ENCODE measurements around the gene CTNNA3.
A peak's percentile ranks its signal among the peaks of the same experiment; 100 is the strongest.

Gene CTNNA3

DNA sequence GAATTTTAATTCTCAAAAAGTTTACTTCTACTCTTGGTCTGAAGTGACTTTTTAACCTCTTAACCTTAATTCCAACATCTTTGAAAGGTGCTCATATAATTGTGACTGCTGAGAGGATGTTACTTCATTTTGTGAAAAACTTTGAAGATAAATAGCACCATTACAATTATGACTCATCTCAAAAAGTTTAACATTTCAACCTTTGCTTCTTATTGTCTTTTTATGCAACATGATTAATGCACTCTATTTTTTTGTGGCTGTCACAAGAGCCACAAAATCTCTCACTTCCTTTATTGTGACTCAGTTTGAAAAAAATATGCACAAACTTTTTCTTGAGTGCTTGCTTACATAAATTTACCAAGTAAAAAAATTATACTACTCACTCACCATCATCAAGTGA, 387.1 kb downstream of the CTNNA3 start:
- DNase-seq = no peak

DNA sequence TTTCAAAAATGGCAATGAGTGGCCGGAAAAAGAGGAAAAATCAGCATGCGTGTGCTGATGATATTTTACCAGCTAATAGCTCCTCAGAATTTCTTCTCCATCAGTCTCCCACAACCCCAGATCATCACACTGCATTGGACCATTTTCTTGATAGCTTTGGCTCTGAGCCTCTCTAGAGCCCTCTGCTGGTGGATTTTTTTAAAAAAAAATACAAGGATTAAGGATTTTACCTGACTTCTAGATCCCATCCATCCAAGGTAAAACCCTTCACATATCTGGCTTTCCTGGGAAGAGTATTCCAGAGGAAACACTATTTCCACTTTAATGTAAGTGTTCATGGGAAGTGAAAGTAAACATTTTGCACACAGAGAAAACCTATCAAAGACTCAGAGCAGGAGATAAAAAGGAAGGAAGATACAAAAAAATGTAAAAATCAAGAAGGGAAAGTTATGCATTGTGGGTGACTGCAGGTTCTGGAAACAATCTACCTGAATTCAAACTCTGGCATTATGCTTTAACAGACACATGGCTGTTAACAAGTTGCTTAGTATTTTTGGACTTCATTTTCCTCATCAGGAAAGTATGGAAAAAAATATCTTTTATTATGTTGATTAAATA, 389.3 kb downstream of the CTNNA3 start:
- DNase-seq = peak in 1 of 2 experiments; percentile 2

DNA sequence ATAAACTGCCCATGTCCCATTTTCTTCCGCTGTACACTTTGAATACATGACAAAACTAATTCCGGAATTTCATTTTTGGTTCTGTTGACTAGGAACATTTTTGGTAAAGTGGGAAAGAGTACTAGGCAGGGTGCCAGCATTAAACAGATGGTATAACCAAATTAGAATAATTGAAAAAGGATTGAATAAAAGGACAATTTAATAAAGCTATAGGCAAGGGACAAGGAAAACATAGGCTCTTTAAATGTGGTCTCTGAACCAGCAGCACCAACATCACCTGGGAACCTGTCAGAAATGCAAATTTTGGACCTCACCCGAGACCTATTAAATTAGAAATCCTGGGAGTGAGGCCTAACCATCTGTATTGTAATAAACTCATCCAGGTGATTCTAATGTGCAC, 393.3 kb downstream of the CTNNA3 start:
- DNase-seq = no peak

DNA sequence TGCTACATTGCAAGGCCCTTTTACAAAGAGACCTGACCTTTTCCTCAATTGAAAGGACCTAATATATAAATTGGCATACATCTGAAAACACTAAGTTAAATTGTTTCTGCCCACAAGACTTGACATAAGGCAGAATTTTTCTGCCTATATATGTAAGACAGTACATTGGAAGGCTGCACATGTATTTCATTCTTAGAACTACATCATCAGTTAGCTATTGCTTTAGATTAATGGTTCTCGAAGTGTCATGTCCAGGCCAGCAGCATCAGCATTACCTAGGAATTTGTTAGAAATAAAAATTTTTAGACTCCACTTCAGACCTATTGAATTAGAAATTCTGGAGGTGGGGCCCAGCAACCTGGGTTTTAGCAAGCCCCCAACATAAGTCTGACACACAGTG, 396.2 kb downstream of the CTNNA3 start:
- DNase-seq = no peak

DNA sequence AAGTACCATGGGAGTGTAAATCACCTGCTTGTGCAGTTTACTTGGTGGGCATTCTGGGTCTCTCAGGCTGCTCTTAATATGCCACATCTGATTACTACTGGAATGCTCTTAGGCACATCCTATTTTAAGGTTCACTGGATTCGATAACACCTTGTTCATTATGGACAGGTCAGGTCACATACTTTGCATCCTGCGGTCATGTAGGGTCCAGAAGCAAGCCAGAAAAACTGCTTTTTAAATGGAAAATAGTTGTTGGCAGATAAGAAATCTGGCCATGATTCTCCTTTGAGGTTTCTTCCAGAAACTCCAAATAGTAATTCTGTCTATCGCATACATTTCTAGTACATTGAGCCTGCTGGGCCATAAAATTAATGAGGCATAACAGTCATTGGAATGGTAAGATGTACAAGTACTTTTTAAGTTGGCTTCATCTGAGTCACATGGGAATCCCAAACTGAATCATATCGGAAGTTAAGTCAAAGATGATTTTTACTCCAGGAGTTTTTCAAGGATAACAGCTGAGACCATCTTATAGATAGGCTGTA, 398.3 kb downstream of the CTNNA3 start:
- no peak for DNase-seq

DNA sequence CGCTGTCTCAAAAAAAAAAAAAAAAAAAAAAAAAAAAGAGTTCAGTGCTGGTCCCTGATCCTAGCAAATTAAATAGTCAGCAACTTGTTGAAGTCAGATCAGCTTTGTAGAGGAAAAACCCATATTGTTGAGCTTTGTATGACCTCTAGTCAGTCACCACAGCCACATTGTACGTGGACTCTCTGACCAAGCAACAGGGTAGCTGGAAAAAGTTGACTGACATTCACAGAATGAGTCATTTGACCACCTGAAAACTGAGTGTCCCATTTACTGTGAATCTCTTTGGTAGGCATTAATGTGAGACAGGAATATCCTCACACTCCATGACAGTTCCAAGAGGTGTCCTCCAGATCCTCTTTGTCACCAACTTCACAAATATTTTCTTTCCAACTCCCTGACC, 399.1 kb downstream of the CTNNA3 start:
- DNase-seq = no peak

DNA sequence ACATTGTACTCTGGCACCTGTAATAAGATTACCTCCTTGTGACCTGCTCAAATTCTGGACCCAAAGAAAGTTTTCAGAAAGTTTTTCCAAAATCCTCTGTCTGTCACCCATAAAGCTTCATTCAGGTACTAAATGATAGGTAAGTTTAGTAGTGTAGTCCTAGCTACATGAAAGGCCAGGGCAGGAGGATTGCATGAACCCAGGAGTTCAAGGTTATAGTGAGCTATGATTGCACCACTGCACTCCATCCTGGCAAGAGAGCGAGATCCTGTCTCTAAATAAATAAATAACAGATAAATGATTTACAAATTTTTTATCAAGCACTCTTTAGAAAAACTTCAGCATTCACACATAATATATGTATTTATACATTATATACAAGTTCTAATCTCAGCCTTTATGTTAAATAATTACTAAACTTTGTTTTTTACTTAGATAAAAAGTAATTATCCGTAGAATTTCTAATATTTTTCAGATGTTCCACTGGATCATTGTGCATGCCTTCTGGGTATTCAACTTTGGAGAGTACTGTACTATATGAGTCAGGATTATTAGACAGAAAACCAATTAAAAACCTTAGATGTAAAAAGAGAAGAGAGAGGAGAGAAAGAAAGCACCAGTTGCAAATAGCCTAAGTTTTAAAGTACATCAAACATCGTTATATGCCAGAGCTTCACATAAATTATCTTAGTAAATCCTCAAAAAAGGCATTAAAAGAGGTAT, 407.1 kb downstream of the CTNNA3 start:
- no peak for DNase-seq

DNA sequence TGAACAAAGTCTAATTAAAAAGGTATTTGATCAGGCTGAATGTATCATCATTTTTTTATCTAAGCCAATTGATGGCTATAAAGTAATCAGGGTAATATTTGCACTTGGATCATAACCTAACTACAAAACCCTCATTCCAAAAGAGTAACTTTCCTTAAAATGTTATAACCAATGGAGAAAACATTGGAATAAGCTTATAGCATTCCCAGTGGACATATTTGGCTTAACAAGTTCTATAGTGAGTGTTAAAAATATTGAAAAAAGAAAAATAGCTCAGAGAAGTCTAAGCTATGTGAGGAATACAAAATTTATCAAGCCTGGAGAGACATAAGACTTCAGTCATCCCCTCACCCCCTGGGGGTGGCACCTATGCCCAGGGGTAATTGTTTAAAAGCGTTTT, 411.4 kb downstream of the CTNNA3 start:
- no peak for DNase-seq

DNA sequence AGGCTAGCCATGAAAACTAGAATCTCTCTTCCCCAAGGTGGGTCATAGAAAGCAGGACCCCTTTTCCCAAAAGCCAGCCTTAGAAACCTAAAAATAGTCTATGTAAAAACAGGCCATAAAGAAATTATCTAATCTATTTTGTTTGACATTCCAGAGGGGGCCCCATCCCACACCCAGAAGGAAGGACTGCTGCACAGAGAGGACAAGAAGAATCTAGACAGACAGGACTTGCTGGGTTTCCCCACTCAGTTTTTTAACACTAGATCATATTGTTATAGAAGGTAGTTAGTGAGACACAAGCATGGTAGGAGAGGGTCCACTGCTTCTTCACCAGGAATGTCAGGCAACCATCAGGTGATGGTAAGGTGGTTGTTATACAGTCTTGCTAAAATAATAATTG, 413.1 kb downstream of the CTNNA3 start:
- no peak for DNase-seq

DNA sequence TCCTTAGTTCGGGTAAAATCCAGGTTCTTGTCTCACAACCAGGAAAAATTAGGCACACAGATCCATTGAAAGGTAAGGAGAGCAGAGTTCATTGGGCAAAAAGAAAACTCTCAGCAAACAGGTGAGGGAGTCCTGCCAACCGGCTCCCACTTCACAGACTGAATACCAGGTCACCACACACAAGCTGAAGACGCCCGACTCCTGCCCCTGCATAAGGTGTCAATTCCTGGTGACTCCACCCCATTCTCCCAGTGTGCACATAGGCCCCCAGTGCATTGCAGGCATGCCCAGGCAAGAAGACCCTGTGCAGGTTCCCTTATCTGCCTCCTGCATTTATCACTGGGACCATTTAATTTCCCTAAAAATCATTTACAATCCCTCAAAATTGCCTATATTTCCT, 415.6 kb downstream of the CTNNA3 start:
- no peak for DNase-seq

DNA sequence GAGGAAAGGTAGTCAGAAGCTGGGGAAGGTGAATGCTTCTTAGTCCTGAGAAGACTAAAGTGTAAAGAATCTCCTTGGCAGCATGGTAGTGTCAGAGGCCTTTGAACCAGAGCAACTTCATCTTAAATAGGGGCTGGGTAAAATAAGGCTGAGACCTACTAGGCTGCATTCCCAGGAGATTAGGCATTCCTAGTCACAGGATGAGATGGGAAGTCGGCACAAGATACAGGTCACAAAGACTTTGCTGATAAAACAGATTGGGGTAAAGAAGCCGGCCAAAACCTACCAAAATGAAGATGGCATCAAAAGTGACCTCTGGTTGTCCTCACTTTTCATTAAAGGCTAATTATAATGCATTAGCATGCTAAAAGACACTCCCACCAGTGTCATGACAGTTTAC, 418.6 kb downstream of the CTNNA3 start:
- no peak for DNase-seq

DNA sequence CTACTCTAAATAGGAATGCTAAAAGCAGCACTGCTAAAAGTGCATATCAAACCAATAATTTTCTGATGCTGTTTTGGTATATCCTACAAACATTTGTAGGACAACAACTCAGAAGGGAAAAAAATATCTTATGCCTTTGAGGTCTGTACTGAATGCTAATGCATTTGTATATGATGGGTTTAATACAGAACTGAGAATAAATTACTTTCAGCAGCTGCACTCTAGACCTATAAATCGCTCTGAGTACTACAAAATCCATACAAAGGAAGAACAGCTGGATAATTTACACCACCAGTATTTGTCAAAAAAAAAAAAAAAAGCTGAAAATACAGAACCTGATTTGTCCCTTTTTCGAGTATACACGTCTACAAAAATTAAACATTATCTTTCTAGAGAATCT, 426.2 kb downstream of the CTNNA3 start:
- no peak for DNase-seq

DNA sequence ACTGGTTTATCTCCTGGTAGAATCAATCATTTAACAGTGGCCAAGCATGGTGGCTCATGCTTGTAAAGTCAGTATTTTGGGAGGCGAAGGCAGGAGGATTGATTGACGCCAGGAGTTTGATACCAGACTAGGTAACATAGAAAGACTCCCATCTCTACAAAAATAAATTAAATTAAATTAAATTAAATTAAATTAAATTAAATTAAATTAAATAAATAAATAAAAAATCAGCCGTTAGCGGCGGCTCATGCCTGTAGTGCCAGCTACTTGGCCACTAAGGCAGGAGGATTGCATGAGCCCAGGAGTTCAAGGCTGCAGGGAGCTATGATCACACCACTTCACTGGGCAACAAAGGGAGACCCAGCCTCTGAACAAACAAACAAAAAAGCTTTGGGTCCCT, 427.8 kb downstream of the CTNNA3 start:
- no peak for DNase-seq

DNA sequence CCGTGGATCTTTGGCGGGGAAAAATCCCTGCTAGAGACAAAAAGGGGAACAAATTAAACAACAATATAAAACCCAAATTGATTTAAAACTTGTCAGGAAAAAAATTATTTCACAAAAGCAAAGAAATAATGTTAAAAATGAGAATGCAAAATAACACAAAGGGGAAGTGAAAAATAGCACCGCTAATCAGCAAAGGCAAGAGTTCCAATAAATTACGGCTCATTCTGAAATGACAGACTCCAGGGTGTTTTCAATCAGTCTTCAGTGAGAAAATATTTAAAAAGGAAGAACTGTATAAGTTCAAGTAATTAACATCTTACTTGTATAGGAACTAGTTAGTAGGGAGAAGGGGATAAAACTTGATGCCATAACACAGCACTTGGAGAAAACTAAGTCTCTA, 433.3 kb downstream of the CTNNA3 start:
- DNase-seq = no peak

DNA sequence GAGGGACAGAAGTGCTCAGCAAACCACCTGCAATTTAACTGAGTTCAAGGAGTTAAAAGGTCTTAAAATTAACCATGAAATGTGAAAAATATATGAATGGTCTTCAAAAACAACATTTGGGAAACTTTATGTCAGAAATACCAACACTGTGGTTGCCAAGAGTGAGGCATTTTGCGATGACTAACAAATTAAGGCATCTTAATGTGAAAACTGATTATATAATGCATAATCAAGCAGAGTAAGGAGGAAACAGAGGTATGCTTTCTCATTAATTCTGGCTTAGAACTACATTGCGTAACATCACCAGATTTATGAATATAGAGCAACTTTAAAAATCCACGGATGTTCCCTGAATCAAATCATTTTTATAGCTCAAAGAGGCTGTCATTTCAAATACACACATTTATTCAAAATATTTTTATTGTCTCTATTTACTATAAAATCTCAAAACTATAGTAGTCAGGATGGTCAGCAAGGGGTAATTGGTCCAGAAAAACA, 434.6 kb downstream of the CTNNA3 start:
- no peak for DNase-seq

DNA sequence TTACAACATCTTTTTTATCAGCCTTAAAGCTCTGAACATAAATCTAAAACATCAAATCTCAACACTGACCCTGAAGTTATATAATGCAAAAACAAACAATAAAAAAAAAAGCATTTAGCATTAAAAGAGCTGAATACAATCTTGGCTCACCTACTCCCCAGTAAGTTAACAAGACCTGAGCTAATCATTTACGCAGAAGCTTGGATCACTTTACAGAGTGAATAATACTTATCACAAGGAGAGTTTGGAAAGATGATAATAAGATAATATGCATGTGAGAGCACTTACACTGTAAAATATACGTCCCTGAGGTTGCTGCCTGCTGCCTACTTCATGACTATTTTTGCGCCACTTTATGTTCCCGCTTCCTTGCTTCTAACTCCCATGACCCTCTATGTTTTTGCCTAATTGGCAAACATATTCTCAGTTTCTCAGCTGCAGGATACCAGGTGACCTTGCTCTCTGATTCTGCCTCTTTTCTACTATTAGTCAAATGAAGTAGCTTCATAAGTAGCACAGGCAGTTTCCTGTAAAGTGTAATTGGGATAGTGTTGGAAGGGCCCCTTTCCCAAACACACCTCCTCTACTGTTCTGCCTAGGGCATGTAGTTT, 436.6 kb downstream of the CTNNA3 start:
- DNase-seq = no peak

DNA sequence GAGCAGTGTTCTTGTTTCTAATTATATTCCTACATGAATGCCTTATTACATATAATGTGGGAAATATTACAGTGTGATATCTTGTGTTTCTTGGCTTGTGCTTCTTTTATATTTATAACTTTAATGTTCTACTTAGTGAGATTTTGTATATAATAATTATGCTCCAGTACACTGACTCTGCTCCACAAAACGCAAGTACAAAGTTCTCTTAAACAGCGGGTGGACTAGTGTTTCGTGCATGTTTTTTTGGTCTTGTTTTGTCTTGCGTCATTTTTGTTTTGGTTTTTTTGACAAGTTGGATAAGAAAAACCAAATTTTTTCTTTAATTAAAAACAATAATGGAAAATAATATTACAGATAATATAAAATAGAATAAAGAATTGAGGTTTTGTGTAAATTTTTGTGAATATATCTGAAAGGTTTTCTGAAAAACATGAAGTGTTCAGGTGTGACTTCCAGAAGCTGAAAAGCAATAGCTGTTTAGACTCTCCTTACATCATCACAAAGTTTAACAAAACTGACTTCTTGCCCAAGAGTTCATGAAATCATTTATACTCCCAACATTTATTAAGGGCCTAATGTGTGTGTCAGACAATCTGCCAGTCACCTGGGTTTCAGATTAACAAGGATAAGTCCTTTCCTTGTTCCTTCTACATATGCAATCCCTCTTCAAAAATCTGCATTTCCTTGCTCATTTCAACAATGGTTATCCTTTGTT, 438.4 kb downstream of the CTNNA3 start:
- DNase-seq = no peak

DNA sequence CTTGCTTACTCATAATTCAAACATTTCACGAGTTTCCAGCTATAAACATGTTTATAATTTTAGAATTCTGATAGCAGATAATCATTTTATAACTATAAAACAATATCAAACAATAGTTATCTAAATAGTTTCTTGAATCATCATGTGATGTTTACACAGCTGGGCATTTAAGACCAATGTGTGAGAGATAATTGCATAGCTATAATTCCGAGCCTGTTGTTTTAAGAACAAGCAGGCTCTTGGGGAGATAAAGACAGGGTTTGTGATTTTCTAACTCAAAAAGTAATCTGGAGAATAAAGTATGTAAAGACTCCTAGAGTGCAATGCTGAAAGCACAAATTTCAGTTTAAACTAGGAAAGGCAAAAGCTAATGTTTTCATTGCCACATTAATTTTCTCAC, 439.0 kb downstream of the CTNNA3 start:
- DNase-seq = no peak

DNA sequence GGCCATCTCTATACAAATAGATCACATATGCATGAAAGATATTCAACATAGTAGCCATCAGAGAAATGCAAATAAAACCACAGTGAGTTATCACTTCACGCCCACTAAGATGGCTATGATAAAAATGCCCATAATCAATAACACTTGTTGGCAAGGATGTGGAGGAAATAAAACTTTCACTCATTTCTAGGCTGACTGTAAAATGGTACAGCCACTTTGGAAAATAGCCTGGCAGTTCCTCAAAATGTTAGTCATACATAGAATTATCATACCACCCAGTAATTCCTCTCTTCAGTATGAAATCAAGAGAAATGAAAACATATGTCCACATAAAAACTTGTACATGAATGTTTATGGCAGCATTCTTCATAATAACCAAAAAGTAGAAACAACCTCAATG, 445.3 kb downstream of the CTNNA3 start:
- DNase-seq = no peak

DNA sequence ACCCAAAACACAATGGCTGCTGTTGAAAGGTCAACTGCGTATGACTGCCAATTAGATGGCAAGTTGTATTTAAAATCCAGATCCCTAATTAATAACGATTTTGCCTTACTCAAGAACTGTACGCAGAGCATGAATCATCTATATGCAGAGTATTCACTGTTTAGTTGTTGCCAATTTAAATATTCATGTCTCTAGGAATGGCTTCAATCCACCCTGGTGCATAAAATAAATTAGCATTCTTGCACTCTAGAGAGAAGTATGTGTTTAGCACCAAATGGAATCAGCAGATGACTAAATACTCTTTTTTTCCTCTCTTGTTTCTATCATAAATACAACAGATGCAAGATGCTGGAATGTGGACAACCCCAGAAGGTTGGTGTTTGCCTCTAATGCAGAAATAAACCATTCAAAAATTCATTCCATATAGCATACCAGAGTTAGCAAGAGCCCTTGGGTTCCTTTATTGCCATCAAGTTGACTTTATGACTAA, 449.9 kb downstream of the CTNNA3 start:
- DNase-seq = no peak

DNA sequence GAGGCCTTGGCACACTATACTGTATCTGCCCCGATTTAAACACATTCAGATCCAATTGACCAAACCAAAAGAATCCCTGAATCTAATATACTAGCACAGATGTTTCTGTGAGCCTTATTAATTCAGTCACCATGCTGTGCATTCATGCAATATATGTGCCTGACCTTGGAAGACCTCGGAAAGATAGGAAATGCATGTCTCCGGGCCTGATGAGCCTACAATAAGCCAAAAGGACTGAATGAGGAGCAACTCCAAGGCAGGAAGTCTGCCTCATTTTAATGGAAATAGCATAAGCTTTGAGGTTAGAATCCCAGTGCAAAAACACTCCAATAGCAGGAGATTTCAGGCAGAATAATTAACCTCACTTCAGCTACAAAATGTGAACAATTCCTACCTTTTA, 453.5 kb downstream of the CTNNA3 start:
- no peak for DNase-seq

DNA sequence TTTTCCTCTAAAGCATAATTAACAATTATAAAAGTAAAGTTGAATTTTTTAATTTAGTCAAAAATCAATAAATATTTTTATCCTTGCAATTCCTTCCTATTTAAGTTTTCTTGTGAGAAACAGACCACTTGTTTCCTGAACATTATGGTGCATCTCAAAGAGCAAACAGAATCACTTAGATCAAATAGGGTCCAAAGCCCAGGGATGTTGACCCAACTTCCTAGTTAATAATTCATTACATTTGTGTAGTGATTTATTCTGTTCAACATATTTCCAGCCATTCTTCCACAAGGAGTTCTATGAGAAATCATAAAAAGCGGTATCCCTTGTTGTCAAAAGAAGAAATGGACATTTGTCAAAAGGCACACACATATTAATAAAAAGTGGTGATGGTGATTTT, 454.5 kb downstream of the CTNNA3 start:
- no peak for DNase-seq

DNA sequence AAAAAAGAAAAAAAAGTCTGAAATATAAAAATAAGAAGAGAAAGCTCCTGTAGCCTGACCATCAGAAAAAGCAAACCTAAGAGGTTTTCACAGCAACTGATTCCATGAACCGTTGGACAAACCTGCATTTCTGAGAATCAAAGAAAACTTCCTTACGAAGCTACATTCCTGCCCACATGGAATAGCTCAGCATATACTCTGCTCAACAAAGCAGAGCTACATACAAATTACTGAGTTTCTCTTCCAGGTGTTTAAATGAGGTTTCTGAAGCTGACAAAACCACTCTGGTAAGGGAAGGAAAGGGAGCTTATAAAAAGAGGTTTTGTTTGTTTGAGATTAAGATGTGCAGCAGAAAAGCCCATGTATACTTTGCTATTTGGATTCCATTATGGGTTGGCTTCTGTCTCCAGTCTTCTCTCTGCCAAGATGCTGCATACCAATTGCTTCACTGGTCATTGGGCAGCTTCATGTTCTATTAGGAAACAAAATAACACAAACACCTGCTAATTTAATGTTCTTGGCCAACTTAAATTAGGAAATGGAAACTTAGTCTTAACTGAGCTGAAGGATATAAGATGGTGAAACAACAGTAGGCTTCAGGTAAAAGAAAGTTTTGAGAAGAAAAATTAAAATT, 456.0 kb downstream of the CTNNA3 start:
- DNase-seq = no peak
